CD1c-positive myeloid dendritic cell (primary cell): ENCODE measurements around the gene UBE2G1.
A peak's percentile ranks its signal among the peaks of the same experiment; 100 is the strongest.
"Not testable (repeated sequence)": the region's sequence is repeated elsewhere in the genome, so short reads cannot be mapped to it uniquely, and the experiment has no call there.

Source experiments
- DNase-seq: peaks from one replicate; pipeline ENCODE4 v3.0.0-alpha.2; 2016; ENCODE audit errors: extremely low spot score

Gene UBE2G1

GRCh38 chr17:4366327-4367063 is at the start of gene UBE2G1:
TSS of gene UBE2G1 (minus strand) at chr17:4366675. CDS start at chr17:4366316, 359 bp downstream.
- peak; percentile 100 for DNase-seq

- peak; percentile 94 for DNase-seq
Observed at GRCh38 chr17:4412933-4413831, 46.7 kb upstream of the UBE2G1 start.

- DNase-seq, result no peak
Observed at GRCh38 chr17:4411201-4411600, 44.7 kb upstream of the UBE2G1 start.

- no peak for DNase-seq
Observed at GRCh38 chr17:4409659-4410058, 43.2 kb upstream of the UBE2G1 start.

GRCh38 chr17:4407851-4408250 is 41.4 kb upstream of the UBE2G1 start:
- no peak for DNase-seq

GRCh38 chr17:4407216-4407615 is 40.7 kb upstream of the UBE2G1 start:
- no peak for DNase-seq

- no peak for DNase-seq
Observed at GRCh38 chr17:4406386-4406785, 39.9 kb upstream of the UBE2G1 start.

GRCh38 chr17:4405699-4406098 is 39.2 kb upstream of the UBE2G1 start:
- no peak for DNase-seq

GRCh38 chr17:4405038-4405669 is 38.7 kb upstream of the UBE2G1 start:
- no peak for DNase-seq

GRCh38 chr17:4397840-4398239 is 31.4 kb upstream of the UBE2G1 start:
- DNase-seq, result no peak

- DNase-seq, result no peak
Observed at GRCh38 chr17:4395111-4395478, 28.6 kb upstream of the UBE2G1 start.

- DNase-seq, result no peak
Observed at GRCh38 chr17:4394208-4395110, 28.0 kb upstream of the UBE2G1 start.

GRCh38 chr17:4393806-4394205 is 27.3 kb upstream of the UBE2G1 start:
- DNase-seq, result no peak

GRCh38 chr17:4389079-4389478 is 22.6 kb upstream of the UBE2G1 start:
- DNase-seq, result no peak

GRCh38 chr17:4387137-4387536 is 20.7 kb upstream of the UBE2G1 start:
- DNase-seq, result no peak

- no peak for DNase-seq
Observed at GRCh38 chr17:4386406-4386805, 19.9 kb upstream of the UBE2G1 start.

GRCh38 chr17:4381690-4382671 is 15.5 kb upstream of the UBE2G1 start:
- no peak for DNase-seq

GRCh38 chr17:4378626-4379025 is 12.2 kb upstream of the UBE2G1 start:
- no peak for DNase-seq

GRCh38 chr17:4377247-4377646 is 10.8 kb upstream of the UBE2G1 start:
- DNase-seq, result not testable (repeated sequence)

- DNase-seq, result not testable (repeated sequence)
Observed at GRCh38 chr17:4375796-4376440, 9.4 kb upstream of the UBE2G1 start.
